NCI-H146 treated with DMSO at 0.1 percent for 48 hours (cell line): ENCODE results near the gene DERL2.
A peak's percentile ranks its signal among the peaks of the same experiment; 100 is the strongest.
"Not testable (repeated sequence)": the region's sequence is repeated elsewhere in the genome, so short reads cannot be mapped to it uniquely, and the experiment has no call there.

Source experiments
- DNase-seq: peaks from one replicate; lab custom pipeline; 2025; ENCODE audit not compliant: unreplicated experiment; lab: John Stamatoyannopoulos, UW

Gene DERL2

DNA sequence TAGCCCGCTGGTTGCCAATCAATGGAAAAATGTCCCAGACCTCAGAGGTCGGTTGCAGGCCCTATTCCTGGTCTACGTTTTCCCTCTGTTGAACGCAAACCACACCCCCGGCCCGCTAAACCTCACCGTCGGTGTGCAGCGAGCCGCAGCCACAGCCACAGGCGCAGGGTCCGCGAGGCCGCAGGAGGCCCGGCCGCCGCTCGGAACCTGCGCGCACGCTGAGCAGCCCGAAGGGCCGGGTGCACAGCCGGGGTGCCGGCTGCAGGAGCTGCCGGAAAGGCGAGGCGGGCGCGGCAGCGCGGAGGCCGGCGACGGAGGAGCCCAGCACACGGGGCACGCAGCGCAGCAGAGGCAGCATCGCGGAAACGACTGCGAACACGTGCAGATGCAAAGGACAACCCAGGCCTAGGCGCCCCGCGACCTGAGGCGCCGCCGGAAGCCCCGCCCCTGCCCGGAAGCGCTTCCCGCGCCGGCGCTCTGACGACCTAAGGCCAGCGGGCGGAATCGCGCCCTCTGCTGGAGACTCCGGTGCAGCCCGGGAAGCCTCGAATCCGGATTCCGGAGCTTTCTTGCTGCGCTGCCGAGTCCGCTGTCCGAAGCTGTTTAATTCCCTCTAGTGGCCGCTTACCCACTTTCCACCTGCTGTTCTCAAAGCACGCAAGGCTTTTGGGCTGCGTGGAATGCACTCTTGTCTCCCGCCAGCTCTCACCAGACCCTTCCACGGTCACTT lies 47.1 kb downstream of the DERL2 start, which contains the start of gene C1QBP:
Gene C1QBP (minus strand): TSS at position 440 of the 730 bp plus-strand sequence. CDS start 82 bp downstream, at position 358.
- peak; percentile 78 for DNase-seq

DNA sequence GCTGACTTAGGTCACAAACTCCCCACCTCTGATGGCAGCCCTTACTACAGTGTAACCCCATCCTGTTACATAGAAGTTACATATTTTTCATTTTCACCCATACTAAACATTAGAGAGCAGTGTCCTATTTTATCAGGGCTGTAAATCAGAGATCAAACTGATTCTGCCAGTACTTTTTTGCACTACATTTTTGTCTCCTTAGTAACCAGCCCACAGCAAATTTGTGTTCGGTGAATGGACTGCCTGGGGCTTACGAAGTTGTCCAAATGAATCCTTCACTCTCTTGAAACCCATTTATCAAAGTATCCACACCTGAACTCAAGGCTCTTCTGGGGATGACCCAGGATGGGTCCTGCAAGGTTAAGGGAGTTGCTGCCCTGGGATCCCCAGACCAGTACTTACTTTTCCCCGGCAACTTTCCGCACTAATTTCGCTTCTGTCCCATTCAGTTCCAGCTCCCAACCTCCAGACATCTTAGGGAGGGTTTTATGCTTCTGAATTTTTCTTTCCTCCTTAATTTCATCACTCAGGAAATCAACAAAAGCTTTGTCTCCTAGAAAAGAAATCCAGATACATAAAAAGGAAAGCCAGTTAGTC lies 48.2 kb downstream of the DERL2 start:
- DNase-seq, result no peak

DNA sequence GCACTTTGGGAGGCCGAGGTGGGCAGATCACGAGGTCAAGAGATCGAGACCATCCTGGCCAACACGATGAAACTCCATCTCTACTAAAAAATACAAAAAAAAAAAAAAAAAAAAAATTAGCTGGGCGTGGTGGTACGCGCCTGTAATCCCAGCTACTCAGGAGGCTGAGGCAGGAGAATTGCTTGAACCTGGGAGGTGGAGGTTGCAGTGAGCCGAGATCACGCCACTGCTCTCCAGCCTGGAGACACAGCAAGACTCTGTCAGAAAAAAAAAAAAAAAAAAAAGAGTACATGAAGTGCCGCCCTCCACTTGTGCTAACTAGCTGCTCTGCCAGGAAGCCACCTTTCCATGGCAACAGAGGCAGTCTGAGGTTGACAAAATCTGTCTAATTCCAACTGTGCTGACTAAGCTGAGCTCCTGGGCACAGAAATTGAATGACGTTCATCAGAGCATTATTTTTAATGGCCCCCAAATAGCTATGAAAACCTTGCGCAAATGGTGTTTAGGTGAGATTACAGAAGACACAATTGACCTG lies 50.1 kb downstream of the DERL2 start:
- not testable (repeated sequence) for DNase-seq

DNA sequence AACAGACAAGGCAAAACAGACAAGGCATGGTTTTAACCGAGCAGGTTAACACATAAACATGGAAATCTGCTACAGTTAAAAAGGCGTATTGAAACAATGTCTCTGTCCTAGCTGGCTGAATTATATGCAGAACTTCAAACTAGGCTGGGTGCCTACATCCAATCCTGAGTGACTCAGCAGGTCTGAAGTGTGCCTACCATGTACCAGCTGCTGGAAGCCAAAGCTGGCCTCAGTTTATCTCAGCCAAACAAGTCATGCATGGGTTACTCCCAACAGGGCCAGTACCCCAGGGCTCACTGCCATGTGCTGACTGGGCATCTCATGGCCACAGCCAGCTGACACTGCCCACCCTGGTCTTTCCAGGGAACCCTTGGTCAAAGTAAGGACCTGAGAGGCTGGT lies 51.0 kb downstream of the DERL2 start:
- no peak for DNase-seq

DNA sequence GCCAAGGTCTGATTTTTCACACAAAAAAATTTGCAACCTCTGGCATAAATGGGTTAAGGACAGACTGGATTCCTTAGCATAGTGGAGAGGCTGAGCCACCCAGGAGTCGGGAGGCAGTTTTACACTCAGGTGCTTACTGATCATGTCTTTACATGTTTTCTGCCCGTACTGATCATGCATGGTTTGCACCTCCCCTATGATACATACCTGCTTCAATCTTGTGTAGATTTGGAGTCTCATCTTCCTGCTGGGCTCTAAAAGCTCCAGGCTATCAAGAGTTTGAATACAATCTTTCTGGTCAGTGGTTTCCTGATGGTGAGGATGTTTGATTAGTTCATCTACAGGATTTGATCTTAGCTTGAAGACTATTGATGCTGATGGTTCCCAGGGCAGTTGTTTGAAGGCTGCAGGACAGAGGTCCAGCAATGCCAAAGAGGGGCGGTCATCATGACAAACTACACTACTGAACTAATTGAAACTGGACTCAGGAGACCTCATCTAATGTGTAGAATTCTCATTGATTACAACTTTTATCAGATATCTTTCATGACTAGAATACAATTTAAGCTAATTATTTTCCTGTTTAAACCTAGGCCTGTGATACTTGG lies 53.9 kb downstream of the DERL2 start:
- DNase-seq, result no peak

DNA sequence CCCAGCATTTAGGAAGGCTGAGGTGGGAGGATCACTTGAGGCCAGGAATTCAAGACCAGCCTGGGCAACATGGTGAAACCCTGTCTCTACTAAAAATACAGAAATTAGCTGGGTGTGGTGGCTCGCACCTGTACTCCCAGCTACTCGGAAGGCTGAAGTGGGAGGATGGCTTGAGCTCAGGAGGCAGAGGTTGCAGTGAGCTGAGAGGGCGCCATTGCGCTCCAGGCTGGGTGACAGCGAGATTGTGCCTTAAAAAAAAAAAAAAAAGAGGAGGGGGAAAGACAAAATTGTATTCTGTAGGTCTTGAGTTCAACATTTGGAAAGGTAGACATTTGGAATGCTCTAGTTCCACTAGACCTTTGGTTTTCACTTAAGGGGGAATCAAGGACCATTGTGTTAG lies 54.7 kb downstream of the DERL2 start:
- DNase-seq, result not testable (repeated sequence)

DNA sequence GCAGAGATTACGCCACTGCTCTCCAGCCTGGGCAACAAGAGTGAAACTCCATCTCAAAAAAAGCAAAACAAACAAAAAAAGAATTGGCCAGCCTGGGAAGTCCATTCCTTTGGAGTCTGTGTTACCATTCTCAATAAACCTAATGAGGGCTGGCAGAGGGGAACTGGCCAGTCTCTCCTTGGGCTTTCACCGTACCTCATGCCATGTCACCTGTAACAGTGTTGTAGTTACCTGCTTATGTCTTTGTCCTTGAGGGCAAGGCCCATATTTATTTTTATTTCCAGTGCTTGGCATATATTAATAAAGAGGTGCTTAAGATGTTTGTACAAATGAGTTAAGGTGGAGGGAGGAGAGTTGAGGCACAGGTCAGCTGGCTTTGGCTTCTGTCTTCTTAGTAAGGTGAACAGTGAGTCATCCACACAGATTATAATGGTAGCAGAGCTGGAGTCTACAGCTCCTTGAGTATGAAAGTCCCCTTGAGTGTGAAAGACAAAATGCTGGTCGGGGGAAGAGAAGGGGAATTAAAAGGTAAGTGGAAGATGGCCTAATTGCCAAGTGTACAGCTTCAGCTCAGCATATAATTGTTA lies 55.5 kb downstream of the DERL2 start:
- no peak for DNase-seq

DNA sequence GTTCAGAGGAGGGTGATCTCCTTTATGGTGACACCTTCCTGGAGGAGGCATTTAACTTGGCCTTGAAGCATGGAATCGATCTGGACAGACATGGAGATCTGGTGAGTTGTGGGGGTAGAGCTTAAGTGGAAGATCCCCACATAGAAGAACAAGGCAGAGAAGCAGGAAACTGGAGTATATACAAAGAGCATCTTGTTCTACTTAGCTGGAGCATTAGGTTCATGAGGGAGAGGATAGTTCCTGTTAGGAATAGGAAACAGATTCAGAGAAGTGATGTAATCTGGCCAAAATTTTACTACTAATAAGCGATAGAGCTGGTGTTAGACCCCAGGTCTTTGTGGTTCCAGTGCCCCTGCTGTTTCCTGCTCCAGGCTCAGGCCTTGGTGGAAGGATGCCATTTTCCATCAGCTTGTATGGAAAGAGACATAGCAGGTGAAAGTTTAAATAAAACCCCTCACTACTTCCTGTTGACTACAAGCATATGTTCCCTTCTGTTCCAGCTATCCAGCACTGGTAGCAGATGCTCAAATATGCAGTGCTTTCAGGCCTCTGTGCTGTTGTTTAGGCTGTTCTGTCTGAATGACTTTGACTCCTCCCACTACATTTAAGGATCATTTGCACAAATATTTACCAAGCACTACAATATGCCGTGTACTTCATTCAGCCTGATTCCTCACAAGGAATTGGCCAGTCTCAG lies 56.6 kb downstream of the DERL2 start:
- DNase-seq, result no peak

DNA sequence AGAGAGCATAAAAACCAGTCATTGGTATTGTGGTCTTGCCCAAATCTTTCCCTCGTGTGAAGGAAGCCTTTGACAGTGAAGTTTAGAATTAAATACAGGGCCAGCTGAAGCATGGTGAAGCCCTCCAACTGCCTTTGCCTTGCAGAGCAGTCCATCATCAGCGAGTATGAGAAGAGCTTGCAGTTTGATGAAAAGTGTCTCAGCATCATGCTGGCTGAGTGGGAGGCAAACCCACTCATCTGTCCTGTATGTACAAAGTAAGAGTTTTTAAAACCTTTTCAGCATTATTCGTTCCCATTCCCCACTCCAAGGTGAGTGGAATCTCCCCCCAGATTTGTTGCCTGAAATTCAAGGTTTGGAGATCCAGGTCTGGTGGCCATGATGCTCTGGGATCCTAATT lies 60.2 kb downstream of the DERL2 start:
- no peak for DNase-seq

DNA sequence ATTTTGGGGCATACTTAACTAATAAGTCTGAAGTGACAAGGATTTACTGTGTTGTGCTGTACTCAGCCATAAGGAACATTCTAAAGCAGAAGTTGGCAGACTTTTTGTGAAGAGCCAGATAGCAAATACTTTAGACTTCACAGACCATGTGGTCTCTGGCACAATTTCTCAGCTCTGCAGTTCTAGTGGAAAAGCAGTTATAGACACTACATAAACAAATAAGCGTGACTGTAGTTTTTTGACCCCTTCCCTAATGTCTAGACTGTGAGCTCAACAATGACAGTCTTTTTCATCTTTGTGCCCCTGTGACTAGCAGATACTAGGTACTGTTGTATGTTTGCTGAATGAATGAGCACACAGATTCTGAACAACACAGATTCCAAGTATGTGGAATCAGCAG lies 61.1 kb downstream of the DERL2 start:
- no peak for DNase-seq

DNA sequence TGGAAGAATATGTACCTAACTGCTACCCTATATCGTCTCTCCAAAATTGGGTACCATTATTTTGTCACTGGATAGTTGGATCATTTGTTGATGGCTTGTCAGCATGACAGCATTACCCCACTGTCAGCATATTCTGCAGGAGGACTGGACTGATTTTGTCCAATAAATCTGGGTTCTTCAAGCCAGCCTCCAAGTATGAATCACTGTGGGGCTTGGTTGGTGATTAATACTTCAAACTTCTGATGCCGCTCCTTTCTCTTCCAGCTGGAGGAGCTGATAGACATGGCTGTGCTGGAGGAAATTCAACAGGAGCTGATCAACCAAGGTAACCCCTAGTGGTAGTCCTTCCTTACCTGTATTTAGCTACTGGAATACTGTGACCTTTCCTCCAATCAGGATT lies 63.5 kb downstream of the DERL2 start:
- no peak for DNase-seq
